Bladder microvascular endothelial cell (primary cell): Measurements from ENCODE around the gene HAS3. TPM values are rescaled to one million over a fixed set of nuclear protein-coding genes. Genes with fewer than 3 reads are reported as not detected.

Experiments
- total RNA-seq: library from RNA; depleted of rRNA; stranded (reverse); fragments of >200 nt; gene quantifications from 2 replicates; pipeline ENCODE4 v1.2.3, GENCODE V29; 2014

Gene HAS3
- 1.6 and 13.5 TPM in 2 replicates for total RNA-seq

GRCh38 chr16:69105501-69106361, at the start of gene HAS3:
TSS of gene HAS3 (plus strand) at chr16:69105653. CDS start at chr16:69109396, 3,743 bp downstream.

GRCh38 chr16:69132424-69133252, 27.2 kb downstream of the HAS3 start, which contains the start of the genes CHTF8 and UTP4:
TSS of gene CHTF8 (minus strand) at chr16:69132588. CDS start at chr16:69121458, 11,130 bp downstream.
TSS of gene UTP4 (plus strand) at chr16:69132649. CDS start at chr16:69133460, 811 bp downstream.

Other genes with a start within 250 kb of the HAS3 start
- gene CHTF8, start 26.9 kb downstream of the HAS3 start, total RNA-seq: 46.0 and 87.0 TPM in 2 replicates
- 10.0 and 31.1 TPM in 2 replicates for gene UTP4, start 27.0 kb downstream of the HAS3 start, total RNA-seq
- 26.9 and 140 TPM in 2 replicates for gene SNTB2, start 81.5 kb downstream of the HAS3 start, total RNA-seq
- 28.5 and 32.3 TPM in 2 replicates for gene VPS4A, start 205.7 kb downstream of the HAS3 start, total RNA-seq
- gene PDF, start 224.9 kb downstream of the HAS3 start, total RNA-seq: 7.9 and 8.6 TPM in 2 replicates
- gene COG8, start 233.9 kb downstream of the HAS3 start, total RNA-seq: 18.0 and 25.8 TPM in 2 replicates
- 18.8 and 25.0 TPM in 2 replicates for gene NIP7, start 234.1 kb downstream of the HAS3 start, total RNA-seq
- 0.16 and 0.19 TPM in 2 replicates for gene TMED6, start 246.1 kb downstream of the HAS3 start, total RNA-seq